Fibroblast of gingiva (primary cell): Measurements from ENCODE around the gene PIK3C2B.

ENCODE experiments used
- DNase-seq: peaks from one replicate; pipeline ENCODE4 v3.0.0-alpha.2; 2011; ENCODE audit warnings: low read depth

PIK3C2B gene

GRCh38 chr1:204478172-204478899 lies 16.3 kb downstream of the PIK3C2B start:
- DNase-seq: no peak

- no peak for DNase-seq
Measured at GRCh38 chr1:204477036-204477740, 17.4 kb downstream of the PIK3C2B start.

- no peak for DNase-seq
Measured at GRCh38 chr1:204476563-204476962, 18.0 kb downstream of the PIK3C2B start.

GRCh38 chr1:204475656-204476432 lies 18.8 kb downstream of the PIK3C2B start:
- no peak for DNase-seq

- no peak for DNase-seq
Measured at GRCh38 chr1:204473400-204473965, 21.1 kb downstream of the PIK3C2B start.

- DNase-seq: no peak
Measured at GRCh38 chr1:204472660-204473059, 21.9 kb downstream of the PIK3C2B start.

GRCh38 chr1:204471687-204472086 lies 22.9 kb downstream of the PIK3C2B start:
- DNase-seq: no peak

GRCh38 chr1:204469304-204469703 lies 25.3 kb downstream of the PIK3C2B start:
- DNase-seq: no peak

GRCh38 chr1:204468766-204469302 lies 25.8 kb downstream of the PIK3C2B start:
- no peak for DNase-seq

- DNase-seq: no peak
Measured at GRCh38 chr1:204468206-204468605, 26.4 kb downstream of the PIK3C2B start.

GRCh38 chr1:204466416-204467405 lies 27.9 kb downstream of the PIK3C2B start:
- DNase-seq: no peak

GRCh38 chr1:204465546-204466415 lies 28.8 kb downstream of the PIK3C2B start:
- DNase-seq: no peak

GRCh38 chr1:204464701-204465100 lies 29.9 kb downstream of the PIK3C2B start:
- no peak for DNase-seq

- DNase-seq: no peak
Measured at GRCh38 chr1:204464187-204464631, 30.4 kb downstream of the PIK3C2B start.

GRCh38 chr1:204463125-204464060 lies 31.2 kb downstream of the PIK3C2B start:
- DNase-seq: no peak

- no peak for DNase-seq
Measured at GRCh38 chr1:204462229-204462561, 32.4 kb downstream of the PIK3C2B start.

GRCh38 chr1:204461331-204462228 lies 33.0 kb downstream of the PIK3C2B start:
- DNase-seq: no peak

- no peak for DNase-seq
Measured at GRCh38 chr1:204460346-204460745, 34.3 kb downstream of the PIK3C2B start.
